HepG2 (cell line): ENCODE results near the gene TEX261. TPM values are rescaled to one million over a fixed set of nuclear protein-coding genes. Genes with fewer than 3 reads are reported as not detected.
A peak's percentile ranks its signal among the peaks of the same experiment; 100 is the strongest.

Experiments
- ATAC-seq: fragments of 200-7000 bp; cut with Tn5 transposase; 3 replicates; pipeline ENCODE4 v1.9.1; 2020; ENCODE audit warnings: mild to moderate bottlenecking, moderate library complexity
- BruUV-seq: library from RNA; stranded (reverse); fragments of 400-500 nt; replicated peaks from 2 replicates; lab custom pipeline; 2021; lab: Mats Ljungman, UMichigan
- CTCF ChIA-PET: fragments of 300-600 bp; formaldehyde crosslinking; extraction: SDS; loops from one replicate; lab custom pipeline; 2021; ENCODE audit warnings: low total read pairs, inconsistent platforms, low intra/inter-chr PET ratio; lab: Yijun Ruan, JAX
- POLR2A ChIA-PET: fragments of 350-600 bp; sonication (Branson Sonifier 250); formaldehyde crosslinking; loops from one replicate; lab custom pipeline; 2020; ENCODE audit warnings: antibody characterized with exemption, inconsistent platforms; lab: Yijun Ruan, JAX
- DNase-seq: peaks from one replicate; pipeline ENCODE4 v3.0.0-alpha.2; 2015; ENCODE audit warnings: low spot score
- FAIRE-seq: peaks from 3 replicates; lab custom pipeline; 2011; peaks lifted over from hg19 to GRCh38; lab: Jason Lieb, UNC
- H2AFZ ChIP-seq: one replicate; pipeline ENCODE4 v1.6.1; 2011; ENCODE audit warnings: low read length, inconsistent platforms
- H3K27ac ChIP-seq: fragments of 300-600 bp; 3 replicates; pipeline ENCODE4 v1.8.0; 2011; ENCODE audit warnings: mixed run types, mild to moderate bottlenecking, mixed read lengths, low read length, inconsistent platforms; ENCODE audit not compliant: insufficient read depth; ENCODE audit errors: extremely low read length
- H3K27me3 ChIP-seq, 2 experiments: fragments of 200-600 bp in 1 of 2; 2 replicates in 1 of 2; 3 replicates in 1 of 2; pipeline versions ENCODE4 v1.6.0 to v1.8.0; 2011; ENCODE audit warnings: low read length in 2 of 2, mild to moderate bottlenecking in 2 of 2, moderate library complexity in 2 of 2, inconsistent platforms in 1 of 2; ENCODE audit not compliant: insufficient read depth in 2 of 2, control insufficient read depth in 1 of 2
- H3K36me3 ChIP-seq, 2 experiments: fragments of 200-600 bp in 1 of 2; replicated peaks in 1 of 2; 2 replicates in 1 of 2; 3 replicates in 1 of 2; pipeline versions ENCODE4 v1.5.1 to v1.8.0; 2011; ENCODE audit warnings: low read length in 2 of 2, inconsistent platforms in 1 of 2; ENCODE audit not compliant: insufficient read depth in 2 of 2, control insufficient read depth in 1 of 2
- H3K4me1 ChIP-seq: 2 replicates; pipeline ENCODE4 v1.5.1; 2012; ENCODE audit warnings: low read length, inconsistent platforms; ENCODE audit not compliant: insufficient read depth
- H3K4me2 ChIP-seq: 2 replicates; pipeline ENCODE4 v1.6.0; 2011; ENCODE audit warnings: low read depth, low read length, inconsistent platforms
- H3K4me3 ChIP-seq, 3 experiments: fragments of 200-600 bp in 1 of 3; sonication (generic), shearing (Covaris generic) in 1 of 3; replicated peaks in 1 of 3; 2 replicates each; pipeline ENCODE4 v1.5.1; 2011 to 2016; ENCODE audit warnings: low read length in 3 of 3, inconsistent platforms in 2 of 3, low read depth in 2 of 3, mild to moderate bottlenecking in 2 of 3, control low read depth in 1 of 3, mixed read lengths in 1 of 3; ENCODE audit not compliant: insufficient read depth in 1 of 3
- H3K79me2 ChIP-seq: one replicate; pipeline ENCODE4 v1.6.1; 2011; ENCODE audit warnings: low read length, inconsistent platforms; ENCODE audit not compliant: insufficient read depth
- H3K9ac ChIP-seq: 2 replicates; pipeline ENCODE4 v1.6.0; 2011; ENCODE audit warnings: mild to moderate bottlenecking, low read depth, low read length, inconsistent platforms; ENCODE audit not compliant: insufficient read depth
- H3K9me3 ChIP-seq: 2 replicates; pipeline ENCODE4 v1.5.1; 2012; ENCODE audit warnings: mild to moderate bottlenecking, low read length
- H4K20me1 ChIP-seq: 2 replicates; pipeline ENCODE4 v1.6.0; 2011; ENCODE audit warnings: inconsistent platforms, mild to moderate bottlenecking, low read length, moderate library complexity; ENCODE audit not compliant: insufficient read depth
- NBN ChIP-seq: fragments of 450-650 bp; conservative IDR thresholded peaks from 2 replicates; pipeline ENCODE4 v1.6.1; 2017
- PBX2 ChIP-seq: IDR thresholded peaks from 2 replicates; pipeline ENCODE4 v1.6.1; 2016; ENCODE audit warnings: control low read depth
- SALL1 ChIP-seq: sonication (generic); formaldehyde crosslinking; IDR thresholded peaks from 2 replicates; pipeline ENCODE4 v1.8.0; 2022; ENCODE audit warnings: mild to moderate bottlenecking, missing genetic modification reagents
- THAP9 ChIP-seq: sonication (generic); formaldehyde crosslinking; IDR thresholded peaks from 2 replicates; pipeline ENCODE4; 2020; ENCODE audit warnings: missing genetic modification reagents, mild to moderate bottlenecking, borderline replicate concordance
- ZMYM3 ChIP-seq: sonication (generic); formaldehyde crosslinking; IDR thresholded peaks from 2 replicates; pipeline ENCODE4 v1.5.1; 2020; ENCODE audit warnings: mild to moderate bottlenecking, missing genetic modification reagents
- ZNF510 ChIP-seq: sonication (generic); formaldehyde crosslinking; IDR thresholded peaks from 2 replicates; pipeline ENCODE4 v1.4.0; 2020; ENCODE audit warnings: low read depth, mild to moderate bottlenecking, missing genetic modification reagents
- ZNF549 ChIP-seq: sonication (generic); formaldehyde crosslinking; IDR thresholded peaks from 2 replicates; pipeline ENCODE4 v1.5.0; 2020; ENCODE audit warnings: missing genetic modification reagents
- ZNF598 ChIP-seq: sonication (generic); formaldehyde crosslinking; IDR thresholded peaks from 2 replicates; pipeline ENCODE4 v1.5.1; 2020; ENCODE audit warnings: mild to moderate bottlenecking, missing genetic modification reagents, borderline replicate concordance
- ZSCAN29 ChIP-seq: sonication (generic); formaldehyde crosslinking; conservative IDR thresholded peaks from 2 replicates; pipeline ENCODE4 v1.4.0; 2020; ENCODE audit warnings: mild to moderate bottlenecking, missing genetic modification reagents
- WGBS: methylation state at CpG from one replicate; pipeline ENCODE4 v1.1.6; 2017; ENCODE audit warnings: low lambda C conversion rate; 5-methylcytosine and 5-hydroxymethylcytosine counted together
- in situ Hi-C: cut with HindIII; loops from 2 replicates; pipeline ENCODE4 v1.10.0; 2017; ENCODE audit warnings: low pct_unique_long_range_greater_than_20kb; ENCODE audit not compliant: extremely low pct_ligation_motif_present
- intact Hi-C: fragments of 100-400 bp; cut with micrococcal nuclease; formaldehyde crosslinking; loops from one replicate; pipeline ENCODE4 v1.10.0; 2022; ENCODE audit not compliant: unreplicated experiment
- polyA plus RNA-seq, 8 experiments: library from polyadenylated mRNA; depleted of rRNA in 3 of 8; stranded (reverse) in 7 of 8; unstranded in 1 of 8; fragments of >200 nt; fragmentation: Illumina TruSeq in 4 of 8; extraction: Trizol in 4 of 8; gene quantifications; 2 replicates each; pipeline versions ENCODE4 v1.2.1 to v1.2.3, GENCODE V29; 2011 to 2016; ENCODE audit warnings: low read depth in 4 of 8, missing spikeins in 1 of 8, mixed read lengths in 1 of 8; ENCODE audit not compliant: insufficient read depth in 1 of 8
- total RNA-seq, 5 experiments: library from RNA; depleted of rRNA; stranded (reverse); fragments of >200 nt; fragmentation: Illumina TruSeq; extraction: Trizol; gene quantifications; 2 replicates each; pipeline ENCODE4 v1.2.3, GENCODE V29; 2016; ENCODE audit warnings: low read depth in 1 of 5
- TF ChIP-seq, protein P1 (sequence below): sonication (generic); formaldehyde crosslinking; IDR thresholded peaks from 2 replicates; pipeline ENCODE4 v1.4.0; 2020; ENCODE audit warnings: mild to moderate bottlenecking, missing genetic modification reagents
- TF ChIP-seq, protein P2 (sequence below), 2 experiments: sonication (generic) in 1 of 2; formaldehyde crosslinking in 1 of 2; IDR thresholded peaks; 2 replicates each; pipeline versions ENCODE4 v1.4.0 to v1.6.1; 2018 to 2020; ENCODE audit warnings: missing genetic modification reagents in 2 of 2, borderline replicate concordance in 1 of 2, low read depth in 1 of 2, mild to moderate bottlenecking in 1 of 2, missing biosample characterization in 1 of 2

Gene TEX261
- total and polyA plus RNA-seq, 2 of the 13 experiments (the other 11 are each of a cell fraction or from before 2014, with no cell fraction given), result 43.8 to 78.7 TPM

GRCh38 chr2:70994009-70994698 is 519 bp downstream of the TEX261 start:
- no peak for FAIRE-seq
- in situ Hi-C loops (no loop called here), intact Hi-C loops (no loop called here)
- DNase-seq, result no peak
- ChIA-PET POLR2A (interaction anchor here (1.0 to 1.1 kb wide), 2 partner anchors 16 to 74 kb away, joined by 3 to 4 read pairs; partner anchors contain the start of genes ANKRD53 and NAGK), CTCF (no interaction called here)
- Histone ChIP-seq H3K4me1 (peaks cover 41% of the 10 kb centered on the region), H3K79me2 (peaks cover 19% of the 10 kb centered on the region), H3K27me3 (no peaks in the 10 kb centered on the region; a peak in 1 of 5 replicates), H3K4me3 (peak overlapping the region; percentile 65 to 96 (median 86)), H3K9me3 (no peaks in the 10 kb centered on the region), H3K36me3 (peaks cover 16 to 25% of the 10 kb centered on the region in 2 experiments), H3K4me2 (peak overlapping the region; percentile 97), H3K9ac (peak overlapping the region; percentile 92), H3K27ac (peak overlapping the region; percentile 61), H2AFZ (no peak overlapping the region), H4K20me1 (peaks cover 8% of the 10 kb centered on the region)
- ATAC-seq, result peak; percentile 17
- WGBS, result 2% methylated on average over 15 of the region's 49 CpGs
- no TSS peak for BruUV-seq
- TF ChIP-seq NBN, result no peak
- TF ChIP-seq ZNF549 (CRISPR knock-in tag), result 0 out of 2 replicates have a peak, but pooled peaks have one; percentile 10
- 0 out of 2 replicates have a peak, but pooled peaks have one; percentile 46 for TF ChIP-seq ZMYM3 (CRISPR knock-in tag)
- TF ChIP-seq SALL1 (CRISPR knock-in tag), result peak; percentile 11; the same call in 1 of the 2 replicates
- no peak for TF ChIP-seq THAP9 (CRISPR knock-in tag)
- TF ChIP-seq, protein P1, sequence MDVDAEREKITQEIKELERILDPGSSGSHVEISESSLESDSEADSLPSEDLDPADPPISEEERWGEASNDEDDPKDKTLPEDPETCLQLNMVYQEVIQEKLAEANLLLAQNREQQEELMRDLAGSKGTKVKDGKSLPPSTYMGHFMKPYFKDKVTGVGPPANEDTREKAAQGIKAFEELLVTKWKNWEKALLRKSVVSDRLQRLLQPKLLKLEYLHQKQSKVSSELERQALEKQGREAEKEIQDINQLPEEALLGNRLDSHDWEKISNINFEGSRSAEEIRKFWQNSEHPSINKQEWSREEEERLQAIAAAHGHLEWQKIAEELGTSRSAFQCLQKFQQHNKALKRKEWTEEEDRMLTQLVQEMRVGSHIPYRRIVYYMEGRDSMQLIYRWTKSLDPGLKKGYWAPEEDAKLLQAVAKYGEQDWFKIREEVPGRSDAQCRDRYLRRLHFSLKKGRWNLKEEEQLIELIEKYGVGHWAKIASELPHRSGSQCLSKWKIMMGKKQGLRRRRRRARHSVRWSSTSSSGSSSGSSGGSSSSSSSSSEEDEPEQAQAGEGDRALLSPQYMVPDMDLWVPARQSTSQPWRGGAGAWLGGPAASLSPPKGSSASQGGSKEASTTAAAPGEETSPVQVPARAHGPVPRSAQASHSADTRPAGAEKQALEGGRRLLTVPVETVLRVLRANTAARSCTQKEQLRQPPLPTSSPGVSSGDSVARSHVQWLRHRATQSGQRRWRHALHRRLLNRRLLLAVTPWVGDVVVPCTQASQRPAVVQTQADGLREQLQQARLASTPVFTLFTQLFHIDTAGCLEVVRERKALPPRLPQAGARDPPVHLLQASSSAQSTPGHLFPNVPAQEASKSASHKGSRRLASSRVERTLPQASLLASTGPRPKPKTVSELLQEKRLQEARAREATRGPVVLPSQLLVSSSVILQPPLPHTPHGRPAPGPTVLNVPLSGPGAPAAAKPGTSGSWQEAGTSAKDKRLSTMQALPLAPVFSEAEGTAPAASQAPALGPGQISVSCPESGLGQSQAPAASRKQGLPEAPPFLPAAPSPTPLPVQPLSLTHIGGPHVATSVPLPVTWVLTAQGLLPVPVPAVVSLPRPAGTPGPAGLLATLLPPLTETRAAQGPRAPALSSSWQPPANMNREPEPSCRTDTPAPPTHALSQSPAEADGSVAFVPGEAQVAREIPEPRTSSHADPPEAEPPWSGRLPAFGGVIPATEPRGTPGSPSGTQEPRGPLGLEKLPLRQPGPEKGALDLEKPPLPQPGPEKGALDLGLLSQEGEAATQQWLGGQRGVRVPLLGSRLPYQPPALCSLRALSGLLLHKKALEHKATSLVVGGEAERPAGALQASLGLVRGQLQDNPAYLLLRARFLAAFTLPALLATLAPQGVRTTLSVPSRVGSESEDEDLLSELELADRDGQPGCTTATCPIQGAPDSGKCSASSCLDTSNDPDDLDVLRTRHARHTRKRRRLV, result peak; percentile 18; the same call in 1 of the 2 replicates
- TF ChIP-seq ZNF510 (CRISPR knock-in tag), result peak; percentile 78
- TF ChIP-seq, protein P2, sequence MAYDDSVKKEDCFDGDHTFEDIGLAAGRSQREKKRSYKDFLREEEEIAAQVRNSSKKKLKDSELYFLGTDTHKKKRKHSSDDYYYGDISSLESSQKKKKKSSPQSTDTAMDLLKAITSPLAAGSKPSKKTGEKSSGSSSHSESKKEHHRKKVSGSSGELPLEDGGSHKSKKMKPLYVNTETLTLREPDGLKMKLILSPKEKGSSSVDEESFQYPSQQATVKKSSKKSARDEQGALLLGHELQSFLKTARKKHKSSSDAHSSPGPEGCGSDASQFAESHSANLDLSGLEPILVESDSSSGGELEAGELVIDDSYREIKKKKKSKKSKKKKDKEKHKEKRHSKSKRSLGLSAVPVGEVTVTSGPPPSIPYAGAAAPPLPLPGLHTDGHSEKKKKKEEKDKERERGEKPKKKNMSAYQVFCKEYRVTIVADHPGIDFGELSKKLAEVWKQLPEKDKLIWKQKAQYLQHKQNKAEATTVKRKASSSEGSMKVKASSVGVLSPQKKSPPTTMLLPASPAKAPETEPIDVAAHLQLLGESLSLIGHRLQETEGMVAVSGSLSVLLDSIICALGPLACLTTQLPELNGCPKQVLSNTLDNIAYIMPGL (CRISPR knock-in tag; IDR thresholded peaks at IDR 0.05; ENCODE audit: borderline replicate concordance in 1 of 2, low read depth in 1 of 2), result peak in 1 of 2 experiments; percentile 48; a peak in 1 of 4 replicates
- TF ChIP-seq ZNF598, result no peak
- 0 out of 2 replicates have a peak, but pooled peaks have one; percentile 51 for TF ChIP-seq ZSCAN29 (CRISPR knock-in tag)
- TF ChIP-seq PBX2 (CRISPR knock-in tag), result no peak
